GM23338 (cell line): Measurements from ENCODE around the gene SH3D19. TPM values are rescaled to one million over a fixed set of nuclear protein-coding genes. Genes with fewer than 3 reads are reported as not detected.

ENCODE experiments used
- ATAC-seq: fragments of 200-7000 bp; cut with Tn5 transposase; 3 replicates; pipeline ENCODE4 v1.9.1; 2020
- DNase-seq: peaks from one replicate; pipeline ENCODE4 v3.0.0-alpha.2; 2015; ENCODE audit warnings: low spot score
- H2AFZ ChIP-seq: fragments of 200-600 bp; sonication (generic); 2 replicates; pipeline ENCODE4 v1.8.0; 2016; ENCODE audit warnings: antibody characterized with exemption, mild to moderate bottlenecking, moderate library complexity
- H3F3A ChIP-seq: fragments of 200-600 bp; sonication (generic); replicated peaks from 2 replicates; pipeline ENCODE4 v1.8.0; 2017; ENCODE audit warnings: antibody characterized with exemption, mixed run types, low read depth
- H3K27ac ChIP-seq: fragments of 200-600 bp; sonication (generic); 2 replicates; pipeline ENCODE4 v1.6.1; 2016; ENCODE audit warnings: low read depth
- H3K27me3 ChIP-seq: fragments of 200-600 bp; sonication (generic); 2 replicates; pipeline ENCODE4 v1.8.0; 2016; ENCODE audit warnings: mild to moderate bottlenecking, mixed run types, moderate library complexity; ENCODE audit not compliant: insufficient read depth
- H3K36me3 ChIP-seq: fragments of 200-600 bp; sonication (generic); 2 replicates; pipeline ENCODE4 v1.8.0; 2016; ENCODE audit warnings: mild to moderate bottlenecking; ENCODE audit not compliant: insufficient read depth
- H3K4me1 ChIP-seq: fragments of 200-600 bp; sonication (generic); 2 replicates; pipeline ENCODE4 v1.8.0; 2016; ENCODE audit warnings: mild to moderate bottlenecking, moderate library complexity; ENCODE audit not compliant: insufficient read depth
- H3K4me2 ChIP-seq: fragments of 200-600 bp; sonication (generic); 2 replicates; pipeline ENCODE4 v1.7.1; 2017; ENCODE audit warnings: mixed run types
- H3K4me3 ChIP-seq: fragments of 200-600 bp; sonication (generic); 2 replicates; pipeline ENCODE4 v1.6.1; 2016; ENCODE audit warnings: mixed run types
- H3K79me2 ChIP-seq: fragments of 200-600 bp; sonication (generic); replicated peaks from 2 replicates; pipeline ENCODE4 v1.8.0; 2017; ENCODE audit warnings: mild to moderate bottlenecking; ENCODE audit not compliant: insufficient read depth
- H3K9me2 ChIP-seq: fragments of 200-600 bp; sonication (generic); 2 replicates; pipeline ENCODE4 v1.8.0; 2017; ENCODE audit not compliant: insufficient read depth
- H4K20me1 ChIP-seq: fragments of 200-600 bp; sonication (generic); replicated peaks from 2 replicates; pipeline ENCODE4 v1.8.0; 2017; ENCODE audit warnings: mild to moderate bottlenecking; ENCODE audit not compliant: insufficient read depth
- H3K27ac Mint-ChIP-seq: 2 replicates; pipeline ENCODE4 v1.8.0; 2020; ENCODE audit warnings: inconsistent platforms, mild to moderate bottlenecking, moderate library complexity, mixed read lengths
- H3K27me3 Mint-ChIP-seq: 3 replicates; pipeline ENCODE4 v1.8.0; 2022; ENCODE audit warnings: low read depth, mild to moderate bottlenecking, moderate library complexity, mixed read lengths, inconsistent platforms; ENCODE audit not compliant: insufficient read depth, poor library complexity
- H3K36me3 Mint-ChIP-seq: 3 replicates; pipeline ENCODE4 v1.8.0; 2021; ENCODE audit warnings: low read depth, mild to moderate bottlenecking, inconsistent platforms, moderate library complexity, mixed read lengths
- H3K4me1 Mint-ChIP-seq: 3 replicates; pipeline ENCODE4 v1.8.0; 2020; ENCODE audit warnings: mild to moderate bottlenecking, inconsistent platforms, mixed read lengths
- H3K4me3 Mint-ChIP-seq: 3 replicates; pipeline ENCODE4 v1.8.0; 2021; ENCODE audit warnings: moderate library complexity, mild to moderate bottlenecking, inconsistent platforms, mixed read lengths
- H3K9me3 Mint-ChIP-seq: 3 replicates; pipeline ENCODE4 v1.8.0; 2020; ENCODE audit warnings: moderate library complexity, mild to moderate bottlenecking, inconsistent platforms, mixed read lengths
- CREB1 ChIP-seq: fragments of 250-450 bp; sonication (Bioruptor Pico); IDR thresholded peaks from 2 replicates; pipeline ENCODE4 v1.5.0; 2020; ENCODE audit warnings: low read depth, mild to moderate bottlenecking, moderate library complexity
- EZH2 ChIP-seq: fragments of 200-600 bp; sonication (generic); IDR thresholded peaks from one replicate; pipeline ENCODE4 v1.8.0; 2017; ENCODE audit warnings: antibody characterized with exemption, mild to moderate bottlenecking, low read depth; ENCODE audit not compliant: unreplicated experiment
- STAT1 ChIP-seq: IDR thresholded peaks from one replicate; pipeline ENCODE4 v1.6.1; 2016; ENCODE audit warnings: antibody characterized with exemption; ENCODE audit not compliant: unreplicated experiment
- ZNF114 ChIP-seq: fragments of 250-450 bp; sonication (Bioruptor Pico); IDR thresholded peaks from 2 replicates; pipeline ENCODE4 v1.5.0; 2020; ENCODE audit warnings: mild to moderate bottlenecking, moderate library complexity
- ZNF462 ChIP-seq: fragments of 250-450 bp; sonication (Bioruptor Pico); IDR thresholded peaks from 2 replicates; pipeline ENCODE4 v1.5.0; 2020; ENCODE audit warnings: mild to moderate bottlenecking, moderate library complexity
- polyA plus RNA-seq: library from polyadenylated mRNA; unstranded; fragments of >200 nt; fragmentation: Nextera tagmentation; extraction: Ambion mirVana; gene quantifications from 2 replicates; pipeline ENCODE4 v1.2.1, GENCODE V29; 2016
- total RNA-seq: library from RNA; depleted of rRNA; stranded (reverse); fragments of >200 nt; shearing (Covaris generic); gene quantifications from 2 replicates; pipeline ENCODE4 v1.2.3, GENCODE V29; 2014
- TF ChIP-seq, protein P1 (sequence below): IDR thresholded peaks from 2 replicates; pipeline ENCODE4 v1.6.1; 2016; ENCODE audit warnings: antibody characterized with exemption

The SH3D19 gene
- total and polyA plus RNA-seq, 2 experiments from 2014 or later: 25.3 to 57.4 TPM

DNA sequence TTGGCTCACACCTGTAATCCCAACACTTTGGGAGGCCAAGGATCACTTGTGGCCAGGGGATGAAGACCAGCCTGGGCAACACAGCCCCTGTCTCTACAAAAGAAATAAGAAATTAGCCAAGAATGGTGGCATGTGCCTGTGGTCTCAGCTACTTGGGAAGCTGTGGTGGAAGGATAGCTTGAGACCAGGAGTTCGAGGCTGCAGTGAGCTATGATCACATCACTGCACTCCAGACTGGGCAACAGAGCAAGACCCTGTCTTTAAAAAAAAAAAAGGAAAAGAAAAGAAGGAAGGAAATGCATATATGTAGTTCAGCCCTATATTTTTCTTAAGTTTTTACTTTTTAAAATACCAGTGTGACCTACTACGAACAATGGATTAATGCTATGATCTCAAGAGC is 33.4 kb downstream of the SH3D19 start:
- Histone ChIP-seq H3F3A (no peaks in the 10 kb centered on the region), H3K4me2 (no peak overlapping the region), H3K79me2 (peaks cover 94% of the 10 kb centered on the region), H4K20me1 (no peaks in the 10 kb centered on the region; the same call in 1 of the 2 replicates), H3K4me1 (peaks cover 22% of the 10 kb centered on the region), H3K27ac (no peak overlapping the region), H3K9me2 (no peaks in the 10 kb centered on the region), H3K4me3 (no peak overlapping the region), H2AFZ (no peak overlapping the region), H3K27me3 (no peaks in the 10 kb centered on the region), H3K36me3 (no peaks in the 10 kb centered on the region)
- DNase-seq (no peak), ATAC-seq (no peak)
- TF ChIP-seq EZH2: no peak
- Mint-ChIP-seq H3K9me3 (no peaks in the 10 kb centered on the region), H3K4me3 (no peak overlapping the region), H3K4me1 (peaks cover 23% of the 10 kb centered on the region), H3K36me3 (peaks cover 17% of the 10 kb centered on the region), H3K27me3 (peaks cover 4% of the 10 kb centered on the region), H3K27ac (no peak overlapping the region)

DNA sequence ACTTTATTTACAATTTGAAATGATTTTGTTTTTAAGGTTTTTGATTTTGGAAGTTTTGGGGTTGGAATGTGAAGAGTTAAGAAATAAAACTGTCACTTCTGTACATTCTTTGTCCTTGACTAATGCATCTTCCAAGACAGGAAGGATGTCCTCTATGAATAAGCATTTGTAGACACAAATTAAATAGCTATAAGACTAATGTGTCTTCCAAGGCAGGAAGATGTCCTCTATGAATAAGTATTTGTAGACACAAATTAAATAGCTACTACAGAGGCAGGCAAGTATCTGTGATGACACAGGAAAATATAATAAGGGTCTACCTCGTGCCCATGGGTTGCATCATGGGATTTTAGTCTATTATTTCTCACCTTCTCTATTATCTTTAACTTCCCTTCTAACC is 33.9 kb downstream of the SH3D19 start:
- no peaks in the 10 kb centered on the region for H3K9me2 ChIP-seq
- H3K79me2 ChIP-seq: peaks cover 94% of the 10 kb centered on the region
- H3K4me2 ChIP-seq: no peak overlapping the region
- Mint-ChIP-seq H3K27me3 (peaks cover 4% of the 10 kb centered on the region), H3K36me3 (peaks cover 17% of the 10 kb centered on the region), H3K4me1 (peaks cover 23% of the 10 kb centered on the region), H3K9me3 (no peaks in the 10 kb centered on the region), H3K27ac (no peak overlapping the region), H3K4me3 (no peak overlapping the region)
- H3K4me3 ChIP-seq: no peak overlapping the region
- no peaks in the 10 kb centered on the region for H3K36me3 ChIP-seq
- H3K4me1 ChIP-seq: peaks cover 17% of the 10 kb centered on the region
- ATAC-seq (no peak), DNase-seq (no peak)
- no peak overlapping the region for H2AFZ ChIP-seq
- H3K27ac ChIP-seq: peak overlapping the region; percentile 50; the same call in 1 of the 2 replicates
- no peaks in the 10 kb centered on the region for H3F3A ChIP-seq
- H3K27me3 ChIP-seq: no peaks in the 10 kb centered on the region
- H4K20me1 ChIP-seq: no peaks in the 10 kb centered on the region; the same call in 1 of the 2 replicates
- TF ChIP-seq ZNF114 (CRISPR knock-in tag) (no peak), ZNF462 (CRISPR knock-in tag) (no peak), STAT1 (no peak), CREB1 (CRISPR knock-in tag) (no peak)
- TF ChIP-seq, protein P1, sequence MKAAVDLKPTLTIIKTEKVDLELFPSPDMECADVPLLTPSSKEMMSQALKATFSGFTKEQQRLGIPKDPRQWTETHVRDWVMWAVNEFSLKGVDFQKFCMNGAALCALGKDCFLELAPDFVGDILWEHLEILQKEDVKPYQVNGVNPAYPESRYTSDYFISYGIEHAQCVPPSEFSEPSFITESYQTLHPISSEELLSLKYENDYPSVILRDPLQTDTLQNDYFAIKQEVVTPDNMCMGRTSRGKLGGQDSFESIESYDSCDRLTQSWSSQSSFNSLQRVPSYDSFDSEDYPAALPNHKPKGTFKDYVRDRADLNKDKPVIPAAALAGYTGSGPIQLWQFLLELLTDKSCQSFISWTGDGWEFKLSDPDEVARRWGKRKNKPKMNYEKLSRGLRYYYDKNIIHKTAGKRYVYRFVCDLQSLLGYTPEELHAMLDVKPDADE: no peak
